Endothelial cell of umbilical vein (primary cell): Measurements from ENCODE around the gene POU4F3. TPM values are rescaled to one million over a fixed set of nuclear protein-coding genes. Genes with fewer than 3 reads are reported as not detected.

Experiments used
- BruUV-seq: library from RNA; stranded (reverse); fragments of 400-500 nt; replicated peaks from 2 replicates; lab custom pipeline; 2021; lab: Mats Ljungman, UMichigan
- CTCF ChIA-PET: fragments of 300-600, 350-600 bp; sonication (Branson Sonifier 250); formaldehyde crosslinking; loops from one replicate; lab custom pipeline; 2021; ENCODE audit warnings: antibody characterized with exemption, inconsistent platforms; lab: Charles Lee
- POLR2A ChIA-PET: fragments of 300-600, 350-600 bp; sonication (Branson Sonifier 250); formaldehyde crosslinking; loops from one replicate; lab custom pipeline; 2021; ENCODE audit warnings: antibody characterized with exemption, inconsistent platforms; lab: Charles Lee
- DNase-seq: peaks from one replicate; pipeline ENCODE4 v3.0.0-alpha.2; 2011; ENCODE audit warnings: low read depth, low spot score
- FAIRE-seq: peaks from 2 replicates; lab custom pipeline; 2011; peaks lifted over from hg19 to GRCh38; lab: Jason Lieb, UNC
- H2AFZ ChIP-seq: 2 replicates; pipeline ENCODE4 v1.6.0; 2012; ENCODE audit warnings: low read depth, low read length, control low read depth, inconsistent platforms
- H3K27ac ChIP-seq: 2 replicates; pipeline ENCODE4 v1.5.1; 2011; ENCODE audit warnings: low read depth, mild to moderate bottlenecking, control low read depth, low read length, moderate library complexity; ENCODE audit not compliant: insufficient read depth
- H3K27me3 ChIP-seq, 2 experiments: 2 replicates each; pipeline versions ENCODE4 v1.6.0 to v1.6.1; 2011; ENCODE audit warnings: low read length in 2 of 2, mixed read lengths in 1 of 2; ENCODE audit not compliant: control insufficient read depth in 2 of 2, insufficient read depth in 2 of 2
- H3K36me3 ChIP-seq, 2 experiments: 2 replicates in 1 of 2; 3 replicates in 1 of 2; pipeline ENCODE4 v1.5.1; 2011; ENCODE audit warnings: low read length in 2 of 2, mild to moderate bottlenecking in 1 of 2, moderate library complexity in 1 of 2; ENCODE audit not compliant: control insufficient read depth in 2 of 2, insufficient read depth in 2 of 2; ENCODE audit errors: extremely low read depth in 1 of 2
- H3K4me1 ChIP-seq: 3 replicates; pipeline ENCODE4 v1.5.1; 2011; ENCODE audit warnings: mild to moderate bottlenecking, low read length; ENCODE audit not compliant: control insufficient read depth, insufficient read depth; ENCODE audit errors: extremely low read depth
- H3K4me2 ChIP-seq: 2 replicates; pipeline ENCODE4 v1.6.1; 2011; ENCODE audit warnings: low read length, control low read depth, mixed read lengths; ENCODE audit not compliant: insufficient read depth
- H3K4me3 ChIP-seq, 3 experiments: fragments of 200-600 bp in 1 of 3; sonication (generic), shearing (Covaris generic) in 1 of 3; replicated peaks in 1 of 3; 2 replicates each; pipeline ENCODE4 v1.5.1; 2011 to 2016; ENCODE audit warnings: control low read depth in 3 of 3, low read length in 3 of 3, mild to moderate bottlenecking in 2 of 3, inconsistent platforms in 1 of 3, low read depth in 1 of 3, moderate library complexity in 1 of 3; ENCODE audit not compliant: insufficient read depth in 1 of 3
- H3K79me2 ChIP-seq: 2 replicates; pipeline ENCODE4 v1.6.0; 2012; ENCODE audit warnings: low read length, inconsistent platforms; ENCODE audit not compliant: control insufficient read depth, insufficient read depth
- H3K9ac ChIP-seq: replicated peaks from 2 replicates; pipeline ENCODE3; 2011; ENCODE audit warnings: low read length, control low read depth; ENCODE audit not compliant: insufficient read depth; ENCODE audit errors: extremely low read depth
- H3K9me1 ChIP-seq: replicated peaks from 3 replicates; pipeline ENCODE4 v1.6.0; 2011; ENCODE audit warnings: mild to moderate bottlenecking, low read length; ENCODE audit not compliant: control insufficient read depth, insufficient read depth; ENCODE audit errors: extremely low read depth
- H3K9me3 ChIP-seq: replicated peaks from 2 replicates; pipeline ENCODE4 v1.5.1; 2012; ENCODE audit warnings: low read length, inconsistent platforms; ENCODE audit not compliant: control insufficient read depth, insufficient read depth
- H4K20me1 ChIP-seq: replicated peaks from 2 replicates; pipeline ENCODE3; 2011; ENCODE audit warnings: mild to moderate bottlenecking, low read length; ENCODE audit not compliant: control insufficient read depth, insufficient read depth; ENCODE audit errors: extremely low read depth
- EZH2 ChIP-seq: IDR thresholded peaks from 2 replicates; pipeline ENCODE4 v1.6.1; 2012; ENCODE audit warnings: borderline replicate concordance, low read depth, mild to moderate bottlenecking, moderate library complexity, low read length, inconsistent platforms; ENCODE audit not compliant: severe bottlenecking
- FOS ChIP-seq: IDR thresholded peaks from 2 replicates; pipeline ENCODE4 v1.6.1; 2011; ENCODE audit warnings: mild to moderate bottlenecking, low read length, moderate library complexity, borderline replicate concordance; ENCODE audit not compliant: insufficient read depth
- GATA2 ChIP-seq: IDR thresholded peaks from 2 replicates; pipeline ENCODE4 v1.7.0; 2011; ENCODE audit warnings: low read depth, mild to moderate bottlenecking, moderate library complexity, mixed read lengths, low read length; ENCODE audit not compliant: insufficient read length, insufficient read depth
- JUN ChIP-seq: IDR thresholded peaks from 2 replicates; pipeline ENCODE4 v1.6.1; 2011; ENCODE audit warnings: borderline replicate concordance, low read depth; ENCODE audit not compliant: insufficient read length, insufficient read depth
- POLR2AphosphoS5 ChIP-seq: IDR thresholded peaks from 2 replicates; pipeline ENCODE4 v1.6.1; 2012; ENCODE audit warnings: low read depth, mild to moderate bottlenecking, control low read depth, low read length, moderate library complexity; ENCODE audit not compliant: insufficient read depth
- dilution Hi-C: fragments of 300-500 bp; cut with MboI; formaldehyde crosslinking; loops from one replicate; pipeline ENCODE4 v1.15.0; 2019; ENCODE audit warnings: low sequenced_read_pairs; ENCODE audit not compliant: extremely low pct_ligation_motif_present
- intact Hi-C: fragments of 100-400 bp; cut with micrococcal nuclease; formaldehyde crosslinking; loops from one replicate; pipeline ENCODE4 v1.10.0; 2022
- polyA plus RNA-seq, 4 experiments: library from polyadenylated mRNA; depleted of rRNA in 3 of 4; stranded (reverse) in 3 of 4; unstranded in 1 of 4; fragments of >200 nt; gene quantifications; 2 replicates each; pipeline versions ENCODE4 v1.2.1 to v1.2.3, GENCODE V29; 2011 to 2012; ENCODE audit warnings: missing spikeins in 1 of 4
- total RNA-seq: library from RNA; stranded (reverse); gene quantifications from 2 replicates; pipeline ENCODE4 v1.2.3, GENCODE V29; 2021

The POU4F3 gene
- total and polyA plus RNA-seq, 2 donors (not counting 3 experiments of a cell fraction or from before 2014, with no cell fraction given), result 0.08 TPM; not detected in 1

GRCh38 chr5:146344155-146345118 lies 5.8 kb downstream of the POU4F3 start:
- H3K4me2 ChIP-seq, result peak overlapping the region; percentile 37
- no peaks in the 10 kb centered on the region for H4K20me1 ChIP-seq
- no peaks in the 10 kb centered on the region for H3K36me3 ChIP-seq
- dilution Hi-C loops, result no loop called here
- no peak overlapping the region for H3K4me3 ChIP-seq
- no peak overlapping the region for H3K27ac ChIP-seq
- peak overlapping the region; percentile 8 for H2AFZ ChIP-seq
- H3K79me2 ChIP-seq, result no peaks in the 10 kb centered on the region
- no peak for TF ChIP-seq FOS
- no peak for TF ChIP-seq JUN
- TF ChIP-seq GATA2, result no peak
- TF ChIP-seq EZH2, result peak; percentile 7
- no peaks in the 10 kb centered on the region for H3K9me1 ChIP-seq
- BruUV-seq, result no TSS peak
- peaks cover 65 to 86% of the 10 kb centered on the region in 2 experiments for H3K27me3 ChIP-seq
- FAIRE-seq (peak; percentile 28), DNase-seq (no peak)
- H3K9ac ChIP-seq, result no peak overlapping the region
- ChIA-PET CTCF (interaction anchor here (0.6 kb wide), 1 partner anchor 11 kb away, joined by 3 read pairs; no protein-coding TSS in a partner anchor), POLR2A (no interaction called here)
- intact Hi-C loops, result no loop called here
- H3K4me1 ChIP-seq, result no peaks in the 10 kb centered on the region
- H3K9me3 ChIP-seq, result no peaks in the 10 kb centered on the region

GRCh38 chr5:146345240-146345577 lies 6.6 kb downstream of the POU4F3 start:
- H2AFZ ChIP-seq, result no peak overlapping the region

More at GRCh38 chr5:146345240-146345577, 6.6 kb downstream of the POU4F3 start:
- FAIRE-seq, result no peak
- H4K20me1 ChIP-seq, result no peaks in the 10 kb centered on the region
- H3K27ac ChIP-seq, result no peak overlapping the region
- DNase-seq, result no peak
- intact Hi-C loops (no loop called here), dilution Hi-C loops (no loop called here)
- no peaks in the 10 kb centered on the region for H3K9me3 ChIP-seq
- no TSS peak for BruUV-seq
- ChIA-PET POLR2A (no interaction called here), CTCF (interaction anchor here (0.6 kb wide), 1 partner anchor 10 kb away, joined by 3 read pairs; no protein-coding TSS in a partner anchor)
- no peaks in the 10 kb centered on the region for H3K9me1 ChIP-seq
- H3K4me1 ChIP-seq, result no peaks in the 10 kb centered on the region
- H3K27me3 ChIP-seq, result peaks cover 58 to 79% of the 10 kb centered on the region in 2 experiments
- no peak for TF ChIP-seq POLR2AphosphoS5
- peak; percentile 94 for TF ChIP-seq EZH2
- no peak for TF ChIP-seq GATA2
- H3K36me3 ChIP-seq, result no peaks in the 10 kb centered on the region
- no peak overlapping the region for H3K4me3 ChIP-seq
- no peak overlapping the region for H3K4me2 ChIP-seq
- no peak overlapping the region for H3K9ac ChIP-seq
- H3K79me2 ChIP-seq, result no peaks in the 10 kb centered on the region
